K562 (cell line): ENCODE results near the gene CHAF1A. TPM values are rescaled to one million over a fixed set of nuclear protein-coding genes. Genes with fewer than 3 reads are reported as not detected.

Experiments
- ATAC-seq: fragments of 200-7000 bp; cut with Tn5 transposase; 3 replicates; pipeline ENCODE4 v1.9.1; 2020; ENCODE audit warnings: moderate library complexity
- BruUV-seq: library from RNA; stranded (reverse); fragments of 400-500 nt; replicated peaks from 2 replicates; lab custom pipeline; 2021; lab: Mats Ljungman, UMichigan
- CTCF ChIA-PET: fragments of 300-600 bp; formaldehyde crosslinking; extraction: SDS; loops from one replicate; lab custom pipeline; 2021; ENCODE audit warnings: low intra/inter-chr PET ratio; lab: Yijun Ruan, JAX
- POLR2A ChIA-PET: fragments of 300-600, 350-650 bp; sonication (Branson Sonifier 250); formaldehyde crosslinking; extraction: SDS; loops from one replicate; lab custom pipeline; 2021; ENCODE audit warnings: antibody characterized with exemption, inconsistent platforms; lab: Yijun Ruan, JAX
- DNase-seq, 4 experiments: peaks; one replicate each; pipeline versions ENCODE4 v3.0.0 to v3.0.0-alpha.2; 2011 to 2018; ENCODE audit warnings: low spot score in 3 of 4, mixed read lengths in 3 of 4; ENCODE audit errors: extremely low read depth in 1 of 4
- FAIRE-seq: peaks from 2 replicates; lab custom pipeline; 2011; peaks lifted over from hg19 to GRCh38; lab: Jason Lieb, UNC
- H2AFZ ChIP-seq: 2 replicates; pipeline ENCODE4 v1.6.0; 2011; ENCODE audit warnings: low read depth, low read length, control low read depth, inconsistent platforms
- H3K27ac ChIP-seq: fragments of 200-600 bp; 3 replicates; pipeline ENCODE4 v1.8.0; 2011; ENCODE audit warnings: low read depth, mild to moderate bottlenecking, control low read depth, inconsistent platforms, low read length, moderate library complexity, mixed read lengths; ENCODE audit errors: extremely low read depth
- H3K27me3 ChIP-seq, 2 experiments: fragments of 300-600 bp in 1 of 2; 2 replicates in 1 of 2; 3 replicates in 1 of 2; pipeline versions ENCODE4 v1.6.0 to v1.8.0; 2011; ENCODE audit warnings: inconsistent platforms in 2 of 2, low read length in 2 of 2, mild to moderate bottlenecking in 1 of 2, mixed read lengths in 1 of 2, moderate library complexity in 1 of 2; ENCODE audit not compliant: control insufficient read depth in 2 of 2, insufficient read depth in 2 of 2
- H3K36me3 ChIP-seq: fragments of 300-600 bp; 3 replicates; pipeline ENCODE4 v1.8.0; 2011; ENCODE audit warnings: mild to moderate bottlenecking, low read length, inconsistent platforms; ENCODE audit not compliant: control insufficient read depth, insufficient read depth
- H3K4me1 ChIP-seq, 2 experiments: fragments of 200-600 bp in 1 of 2; replicated peaks in 1 of 2; 2 replicates in 1 of 2; 3 replicates in 1 of 2; pipeline versions ENCODE4 v1.5.1 to v1.8.0; 2011; ENCODE audit warnings: inconsistent platforms in 2 of 2, low read length in 2 of 2, mild to moderate bottlenecking in 1 of 2, mixed read lengths in 1 of 2, moderate library complexity in 1 of 2; ENCODE audit not compliant: control insufficient read depth in 2 of 2, insufficient read depth in 2 of 2
- H3K4me2 ChIP-seq: 2 replicates; pipeline ENCODE4 v1.6.1; 2011; ENCODE audit warnings: low read length, control low read depth, inconsistent platforms, mixed read lengths; ENCODE audit not compliant: insufficient read depth
- H3K4me3 ChIP-seq: fragments of 200-600 bp; sonication (generic), shearing (Covaris generic); 2 replicates; pipeline ENCODE4 v1.5.1; 2016; ENCODE audit warnings: control low read depth, inconsistent platforms
- H3K79me2 ChIP-seq: fragments of 200-600 bp; 3 replicates; pipeline ENCODE4 v1.8.0; 2011; ENCODE audit warnings: low read length, inconsistent platforms; ENCODE audit not compliant: control insufficient read depth, insufficient read depth
- H3K9ac ChIP-seq, 2 experiments: 2 replicates each; pipeline versions ENCODE4 v1.6.0 to v1.6.1; 2011; ENCODE audit warnings: low read depth in 2 of 2, low read length in 2 of 2, control low read depth in 1 of 2, inconsistent platforms in 1 of 2, mild to moderate bottlenecking in 1 of 2, mixed read lengths in 1 of 2; ENCODE audit not compliant: insufficient read depth in 1 of 2
- H3K9me1 ChIP-seq: one replicate; pipeline ENCODE4 v1.6.0; 2011; ENCODE audit warnings: inconsistent platforms, mild to moderate bottlenecking, low read length, moderate library complexity; ENCODE audit not compliant: control insufficient read depth, insufficient read depth
- H3K9me3 ChIP-seq: replicated peaks from 2 replicates; pipeline ENCODE4 v1.5.1; 2011; ENCODE audit warnings: low read depth, low read length, inconsistent platforms; ENCODE audit not compliant: control insufficient read depth, insufficient read depth
- H4K20me1 ChIP-seq: replicated peaks from 2 replicates; pipeline ENCODE4 v1.6.1; 2011; ENCODE audit warnings: low read length, inconsistent platforms, mixed read lengths; ENCODE audit not compliant: control insufficient read depth, insufficient read depth
- GABPA ChIP-seq: fragments of 200-800 bp; sonication (Bioruptor generic); conservative IDR thresholded peaks from 2 replicates; pipeline ENCODE4 v1.6.1; 2016; ENCODE audit warnings: low read depth, missing genetic modification characterization, missing compliant biosample characterization
- GABPB1 ChIP-seq: sonication (generic); formaldehyde crosslinking; IDR thresholded peaks from 2 replicates; pipeline ENCODE4 v1.8.0; 2022; ENCODE audit warnings: mild to moderate bottlenecking, missing genetic modification reagents
- NFYB ChIP-seq: IDR thresholded peaks from 2 replicates; pipeline ENCODE4 v1.6.1; 2011; ENCODE audit warnings: mild to moderate bottlenecking, moderate library complexity; ENCODE audit not compliant: insufficient read length; ENCODE audit errors: extremely low read depth
- PBX2 ChIP-seq, 2 experiments: IDR thresholded peaks in 1 of 2; conservative IDR thresholded peaks in 1 of 2; 2 replicates each; pipeline ENCODE4 v1.6.1; 2016; ENCODE audit warnings: low read depth in 2 of 2, mild to moderate bottlenecking in 1 of 2, missing compliant biosample characterization in 1 of 2, missing genetic modification characterization in 1 of 2, moderate library complexity in 1 of 2
- PKNOX1 ChIP-seq: fragments of 450-650 bp; IDR thresholded peaks from 2 replicates; pipeline ENCODE4 v1.6.1; 2016
- RBM17 ChIP-seq: fragments of 200-400 bp; formaldehyde crosslinking; IDR thresholded peaks from 2 replicates; pipeline ENCODE4 v1.6.1; 2017; ENCODE audit warnings: low read depth, mild to moderate bottlenecking, low read length, borderline replicate concordance
- RCOR1 ChIP-seq, 2 experiments: IDR thresholded peaks; 2 replicates each; pipeline ENCODE4 v1.6.1; 2012; ENCODE audit warnings: low read depth in 2 of 2, low read length in 2 of 2, borderline replicate concordance in 1 of 2, improper control_type of control experiment in 1 of 2
- RHOXF2B ChIP-seq: fragments of 250-450 bp; sonication (Bioruptor Pico); conservative IDR thresholded peaks from 2 replicates; pipeline ENCODE4 v1.5.1; 2021
- SIX5 ChIP-seq, 2 experiments: IDR thresholded peaks; 2 replicates each; pipeline ENCODE4 v1.6.1; 2011; ENCODE audit warnings: low read length in 2 of 2, borderline replicate concordance in 1 of 2, low read depth in 1 of 2, mild to moderate bottlenecking in 1 of 2, moderate library complexity in 1 of 2; ENCODE audit not compliant: insufficient read depth in 1 of 2
- SP2 ChIP-seq: IDR thresholded peaks from 2 replicates; pipeline ENCODE4 v1.6.1; 2011; ENCODE audit warnings: mild to moderate bottlenecking, low read depth, low read length, moderate library complexity; ENCODE audit not compliant: poor library complexity, severe bottlenecking; ENCODE audit errors: extremely low read depth
- ZBTB33 ChIP-seq: sonication (generic); formaldehyde crosslinking; IDR thresholded peaks from 2 replicates; pipeline ENCODE4 v1.8.1; 2023; ENCODE audit warnings: mild to moderate bottlenecking, missing genetic modification reagents
- ZNF696 ChIP-seq: fragments of 250-450 bp; sonication (Bioruptor Pico); conservative IDR thresholded peaks from 2 replicates; pipeline ENCODE4 v1.4.0; 2020; ENCODE audit warnings: mild to moderate bottlenecking, moderate library complexity
- WGBS: fragments of 100-300 bp; shearing (Covaris generic); methylation state at CpG from one replicate; pipeline ENCODE4 v1.1.6; 2016; ENCODE audit warnings: low coverage, mixed read lengths; ENCODE audit not compliant: insufficient coverage; ENCODE audit errors: missing lambda C conversion rate; 5-methylcytosine and 5-hydroxymethylcytosine counted together
- in situ Hi-C: fragments of 300-500 bp; cut with MboI; formaldehyde crosslinking; loops from 4 replicates; pipeline ENCODE4 v1.15.0; 2018; ENCODE audit warnings: inconsistent platforms, mixed read lengths
- intact Hi-C: fragments of 100-400 bp; cut with micrococcal nuclease; formaldehyde crosslinking; loops from 2 replicates; pipeline ENCODE4 v1.14.2; 2022
- polyA plus RNA-seq, 8 experiments: library from polyadenylated mRNA; depleted of rRNA in 4 of 8; stranded (reverse) in 5 of 8; unstranded in 3 of 8; fragments of >200 nt; fragmentation: Nextera tagmentation in 2 of 8; fragmentation: Illumina TruSeq in 1 of 8; extraction: Ambion mirVana in 2 of 8; extraction: Trizol in 1 of 8; gene quantifications; 2 replicates each; pipeline versions ENCODE4 v1.2.1 to v1.2.3, GENCODE V29; 2011 to 2014; ENCODE audit warnings: inconsistent platforms in 1 of 8, missing spikeins in 1 of 8
- total RNA-seq, 7 experiments: library from RNA; depleted of rRNA in 6 of 7; stranded (reverse); fragments of >200 nt in 6 of 7; fragmentation: Illumina TruSeq in 2 of 7; extraction: Trizol in 2 of 7; gene quantifications; 2 replicates each; pipeline versions ENCODE4 v1.2.1 to v1.2.3, GENCODE V29; 2011 to 2021; ENCODE audit warnings: low replicate concordance in 1 of 7

The CHAF1A gene
- total and polyA plus RNA-seq, 9 of the 15 experiments (the other 6 are each of a cell fraction or from before 2014, with no cell fraction given) = 1.6 to 86.9 (median 45.2) TPM

- H3K4me3 ChIP-seq = no peak overlapping the region
- peaks cover 24% of the 10 kb centered on the region for H3K79me2 ChIP-seq
- ATAC-seq (no peak), DNase-seq (peak; percentile 31 to 53 (median 42)), FAIRE-seq (no peak)
- ChIA-PET POLR2A (interaction anchor here (0.7 kb wide), 1 partner anchor 90 kb away, joined by 5 read pairs; no protein-coding TSS in a partner anchor), CTCF (no interaction called here)
- 56% methylated on average over 5 of the region's 13 CpGs for WGBS
- H3K4me1 ChIP-seq = peaks cover 3 to 32% of the 10 kb centered on the region in 2 experiments; a peak in 4 of 5 replicates
- peaks cover 30% of the 10 kb centered on the region; the same call in 2 of the 3 replicates for H3K36me3 ChIP-seq
- H3K27ac ChIP-seq = no peak overlapping the region
- H3K9me3 ChIP-seq = no peaks in the 10 kb centered on the region
- no TSS peak for BruUV-seq
- H3K9ac ChIP-seq = peak overlapping the region in 1 of 2 experiments; percentile 68; a peak in 1 of 4 replicates
- H3K4me2 ChIP-seq = no peak overlapping the region
- no peak overlapping the region for H2AFZ ChIP-seq
- H4K20me1 ChIP-seq = peaks cover 4% of the 10 kb centered on the region; the same call in 1 of the 2 replicates
- intact Hi-C loops (no loop called here), in situ Hi-C loops (no loop called here)
- H3K27me3 ChIP-seq = no peaks in the 10 kb centered on the region
- no peaks in the 10 kb centered on the region for H3K9me1 ChIP-seq
- no peak for TF ChIP-seq ZNF696 (CRISPR knock-in tag)
- peak; percentile 49 for TF ChIP-seq SP2
- TF ChIP-seq ZBTB33 (CRISPR knock-in tag) = 0 out of 2 replicates have a peak, but pooled peaks have one; percentile 0
- TF ChIP-seq GABPA (tag) = peak; percentile 50
- TF ChIP-seq NFYB = peak; percentile 76
- TF ChIP-seq SIX5 (IDR thresholded peaks at IDR 0.05; ENCODE audit: borderline replicate concordance in 1 of 2, insufficient read depth in 1 of 2, low read depth in 1 of 2, low read length in 2 of 2) = no peak
- TF ChIP-seq RCOR1 (IDR thresholded peaks at IDR 0.05; ENCODE audit: borderline replicate concordance in 1 of 2, low read depth in 2 of 2, low read length in 2 of 2) = no peak
- peak; percentile 16; the same call in 1 of the 2 replicates for TF ChIP-seq PBX2 (CRISPR knock-in tag; IDR thresholded peaks at IDR 0.05; ENCODE audit: low read depth)
- TF ChIP-seq PBX2 (tag; conservative IDR thresholded peaks at IDR 0.05; ENCODE audit: low read depth) = peak; percentile 76
- TF ChIP-seq RHOXF2B (CRISPR knock-in tag) = no peak
- TF ChIP-seq PKNOX1 = peak; percentile 98
- peak; percentile 85 for TF ChIP-seq GABPB1
- no peak for TF ChIP-seq RBM17
Observed at GRCh38 chr19:4474514-4475022, 72.1 kb downstream of the CHAF1A start.
